ENCODE data around the gene KLHL29. TPM values are rescaled to one million over a fixed set of nuclear protein-coding genes. Genes with fewer than 3 reads are reported as not detected.

The KLHL29 gene
- total RNA-seq, 1 donor from 2014 or later, result 16.3 TPM

DNA sequence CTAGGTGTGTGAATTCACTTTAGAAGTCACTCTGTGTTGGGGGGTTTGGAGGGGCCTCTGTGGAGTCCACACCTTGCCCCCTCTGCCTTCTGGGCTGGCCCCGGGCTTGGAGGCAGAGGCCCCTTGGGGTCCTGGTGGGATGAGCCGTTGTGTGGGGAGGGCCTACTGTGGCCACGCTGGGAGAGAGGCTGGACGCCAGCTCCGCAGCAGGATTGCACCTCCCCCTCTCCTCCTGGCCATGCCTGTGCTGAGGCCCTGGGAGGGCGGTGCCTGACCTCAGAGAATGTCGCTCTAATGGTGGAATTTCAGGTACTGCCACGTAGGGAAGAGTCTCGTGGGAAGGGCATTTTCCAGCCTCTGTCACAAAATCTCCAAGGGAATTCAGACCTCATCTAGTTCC is 304.9 kb downstream of the KLHL29 start:
- Histone ChIP-seq H3K27ac (no peak overlapping the region), H3K4me3 (no peak overlapping the region), H3K9me3 (no peaks in the 10 kb centered on the region), H3K27me3 (no peaks in the 10 kb centered on the region), H3K4me1 (no peaks in the 10 kb centered on the region), H3K36me3 (peaks cover 0 to 34% of the 10 kb centered on the region in 2 donors)
- intact Hi-C loops (cut with DNase I), result no loop called here
- TF ChIP-seq, protein P1, sequence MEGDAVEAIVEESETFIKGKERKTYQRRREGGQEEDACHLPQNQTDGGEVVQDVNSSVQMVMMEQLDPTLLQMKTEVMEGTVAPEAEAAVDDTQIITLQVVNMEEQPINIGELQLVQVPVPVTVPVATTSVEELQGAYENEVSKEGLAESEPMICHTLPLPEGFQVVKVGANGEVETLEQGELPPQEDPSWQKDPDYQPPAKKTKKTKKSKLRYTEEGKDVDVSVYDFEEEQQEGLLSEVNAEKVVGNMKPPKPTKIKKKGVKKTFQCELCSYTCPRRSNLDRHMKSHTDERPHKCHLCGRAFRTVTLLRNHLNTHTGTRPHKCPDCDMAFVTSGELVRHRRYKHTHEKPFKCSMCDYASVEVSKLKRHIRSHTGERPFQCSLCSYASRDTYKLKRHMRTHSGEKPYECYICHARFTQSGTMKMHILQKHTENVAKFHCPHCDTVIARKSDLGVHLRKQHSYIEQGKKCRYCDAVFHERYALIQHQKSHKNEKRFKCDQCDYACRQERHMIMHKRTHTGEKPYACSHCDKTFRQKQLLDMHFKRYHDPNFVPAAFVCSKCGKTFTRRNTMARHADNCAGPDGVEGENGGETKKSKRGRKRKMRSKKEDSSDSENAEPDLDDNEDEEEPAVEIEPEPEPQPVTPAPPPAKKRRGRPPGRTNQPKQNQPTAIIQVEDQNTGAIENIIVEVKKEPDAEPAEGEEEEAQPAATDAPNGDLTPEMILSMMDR (IDR thresholded peaks at IDR 0.05), result no peak
- no peak for DNase-seq (ENCODE audit: low spot score in 2 of 2)

GRCh38 chr2:23690421-23691105 is 305.6 kb downstream of the KLHL29 start:
- intact Hi-C loops (cut with DNase I), result no loop called here
- H3K27ac ChIP-seq, result no peak overlapping the region
- H3K4me1 ChIP-seq, result no peaks in the 10 kb centered on the region
- no peak for DNase-seq (ENCODE audit: low spot score in 2 of 2)
- H3K27me3 ChIP-seq, result no peaks in the 10 kb centered on the region
- TF ChIP-seq, protein P1 (IDR thresholded peaks at IDR 0.05), result no peak
- peaks cover 0 to 40% of the 10 kb centered on the region in 2 donors for H3K36me3 ChIP-seq
- H3K4me3 ChIP-seq, result no peak overlapping the region
- no peaks in the 10 kb centered on the region for H3K9me3 ChIP-seq

GRCh38 chr2:23691106-23691470 is 306.1 kb downstream of the KLHL29 start:
- Histone ChIP-seq H3K27me3 (no peaks in the 10 kb centered on the region), H3K36me3 (peaks cover 5 to 45% of the 10 kb centered on the region in 2 donors), H3K4me1 (no peaks in the 10 kb centered on the region), H3K4me3 (no peak overlapping the region), H3K27ac (no peak overlapping the region), H3K9me3 (no peaks in the 10 kb centered on the region)
- intact Hi-C loops (cut with DNase I), result no loop called here
- TF ChIP-seq, protein P1 (IDR thresholded peaks at IDR 0.05), result no peak
- no peak for DNase-seq (ENCODE audit: low spot score in 2 of 2)

- H3K36me3 ChIP-seq, result peaks cover 10 to 50% of the 10 kb centered on the region in 2 donors
- DNase-seq (ENCODE audit: low spot score in 2 of 2), result no peak
- H3K27me3 ChIP-seq, result no peaks in the 10 kb centered on the region
- no peak overlapping the region for H3K4me3 ChIP-seq
- H3K4me1 ChIP-seq, result no peaks in the 10 kb centered on the region
- intact Hi-C loops (cut with DNase I), result no loop called here
- TF ChIP-seq, protein P1 (IDR thresholded peaks at IDR 0.05), result no peak
- no peak overlapping the region for H3K27ac ChIP-seq
- no peaks in the 10 kb centered on the region for H3K9me3 ChIP-seq
Observed at GRCh38 chr2:23691565-23691964, 306.6 kb downstream of the KLHL29 start.

DNA sequence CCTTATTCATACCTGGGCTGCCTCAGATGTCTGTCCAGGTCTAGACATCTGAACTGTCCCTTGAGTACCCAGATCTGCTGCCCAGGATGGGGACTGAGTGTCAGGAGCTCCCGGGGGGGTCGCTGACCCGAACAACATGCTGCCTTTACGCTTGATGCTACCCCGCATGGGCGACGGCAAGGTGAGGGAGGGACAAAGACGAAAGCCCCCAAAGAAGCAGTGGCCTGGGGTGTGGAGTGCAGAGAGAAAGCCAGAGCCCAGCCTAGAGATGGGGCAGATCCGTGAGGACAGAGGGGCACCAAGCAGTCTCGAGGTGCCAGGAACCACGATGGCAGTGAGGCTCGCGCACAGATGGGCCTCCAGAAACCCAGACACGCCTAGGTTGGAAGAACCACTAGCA is 307.3 kb downstream of the KLHL29 start:
- no peaks in the 10 kb centered on the region for H3K9me3 ChIP-seq

More for the DNA sequence above, 307.3 kb downstream of the KLHL29 start:
- TF ChIP-seq, protein P1 (IDR thresholded peaks at IDR 0.05), result no peak
- intact Hi-C loops (cut with DNase I), result no loop called here
- no peak overlapping the region for H3K27ac ChIP-seq
- H3K36me3 ChIP-seq, result peaks cover 10 to 57% of the 10 kb centered on the region in 2 donors
- no peaks in the 10 kb centered on the region for H3K27me3 ChIP-seq
- no peak for DNase-seq (ENCODE audit: low spot score in 2 of 2)
- H3K4me3 ChIP-seq, result no peak overlapping the region
- H3K4me1 ChIP-seq, result no peaks in the 10 kb centered on the region
